Activated CD8-positive, alpha-beta memory T cell treated with anti-CD3 and anti-CD28 coated beads for 24 hours (primary cell): ENCODE measurements around the gene SEC24D.

ENCODE experiments used
- DNase-seq: peaks from one replicate; pipeline ENCODE4 v3.0.0-alpha.2; 2020

The SEC24D gene

GRCh38 chr4:118711052-118711451 is 124.9 kb downstream of the SEC24D start:
- DNase-seq: no peak

GRCh38 chr4:118703118-118703517 is 132.8 kb downstream of the SEC24D start:
- no peak for DNase-seq

GRCh38 chr4:118684873-118685811 is 150.8 kb downstream of the SEC24D start, which contains the start of gene METTL14:
TSS of gene METTL14 (plus strand) at chr4:118685392. CDS start at chr4:118685535, 143 bp downstream.
- peak; percentile 93 for DNase-seq

GRCh38 chr4:118683513-118683912 is 152.4 kb downstream of the SEC24D start:
- no peak for DNase-seq

- no peak for DNase-seq
Measured at GRCh38 chr4:118682928-118683327, 153.0 kb downstream of the SEC24D start.

- no peak for DNase-seq
Measured at GRCh38 chr4:118680808-118681207, 155.1 kb downstream of the SEC24D start.

GRCh38 chr4:118676128-118676527 is 159.8 kb downstream of the SEC24D start:
- no peak for DNase-seq
